ENCODE measurements around the gene DHX29.
"Not testable (repeated sequence)": the region's sequence is repeated elsewhere in the genome, so short reads cannot be mapped to it uniquely, and the experiment has no call there.

Gene DHX29

DNA sequence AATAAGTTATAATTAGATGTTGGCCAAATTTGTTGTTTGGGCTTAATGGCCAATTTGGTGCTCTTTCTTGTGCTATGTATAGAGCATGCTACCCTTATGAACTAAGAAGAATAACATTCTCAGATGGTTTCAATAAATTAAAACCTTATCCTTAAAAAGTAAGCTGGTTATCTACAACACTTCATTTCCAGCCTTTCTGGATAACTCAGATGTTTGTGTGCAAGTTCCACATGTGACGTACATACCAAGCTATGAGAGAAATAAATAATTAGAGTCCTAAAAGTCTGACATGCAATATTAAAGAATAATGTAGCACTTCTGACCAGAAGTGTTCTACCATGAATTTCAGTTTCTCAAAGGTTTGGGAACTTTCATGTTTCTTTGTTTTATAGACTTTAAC lies 12.0 kb upstream of the DHX29 start:
- ChIA-PET POLR2A (no interaction called here), CTCF (interaction anchor here (0.6 to 1.2 kb wide), 2 partner anchors 8 to 373 kb away, joined by 3 to 6 read pairs; no protein-coding TSS in a partner anchor)
- no peak overlapping the region for H3K4me3 ChIP-seq (ENCODE audit: low read depth, low read length)
- no peak for DNase-seq (ENCODE audit: low read depth, low spot score)
- TF ChIP-seq, protein P1, sequence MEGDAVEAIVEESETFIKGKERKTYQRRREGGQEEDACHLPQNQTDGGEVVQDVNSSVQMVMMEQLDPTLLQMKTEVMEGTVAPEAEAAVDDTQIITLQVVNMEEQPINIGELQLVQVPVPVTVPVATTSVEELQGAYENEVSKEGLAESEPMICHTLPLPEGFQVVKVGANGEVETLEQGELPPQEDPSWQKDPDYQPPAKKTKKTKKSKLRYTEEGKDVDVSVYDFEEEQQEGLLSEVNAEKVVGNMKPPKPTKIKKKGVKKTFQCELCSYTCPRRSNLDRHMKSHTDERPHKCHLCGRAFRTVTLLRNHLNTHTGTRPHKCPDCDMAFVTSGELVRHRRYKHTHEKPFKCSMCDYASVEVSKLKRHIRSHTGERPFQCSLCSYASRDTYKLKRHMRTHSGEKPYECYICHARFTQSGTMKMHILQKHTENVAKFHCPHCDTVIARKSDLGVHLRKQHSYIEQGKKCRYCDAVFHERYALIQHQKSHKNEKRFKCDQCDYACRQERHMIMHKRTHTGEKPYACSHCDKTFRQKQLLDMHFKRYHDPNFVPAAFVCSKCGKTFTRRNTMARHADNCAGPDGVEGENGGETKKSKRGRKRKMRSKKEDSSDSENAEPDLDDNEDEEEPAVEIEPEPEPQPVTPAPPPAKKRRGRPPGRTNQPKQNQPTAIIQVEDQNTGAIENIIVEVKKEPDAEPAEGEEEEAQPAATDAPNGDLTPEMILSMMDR (IDR thresholded peaks at IDR 0.05; ENCODE audit: insufficient read depth, low read length, missing control alignments): no peak

- ChIA-PET CTCF (interaction anchor here (1.2 kb wide), 1 partner anchor 374 kb away, joined by 4 read pairs; no protein-coding TSS in a partner anchor), POLR2A (interaction anchor here (0.7 kb wide), 1 partner anchor 693 kb away, joined by 3 read pairs; no protein-coding TSS in a partner anchor)
- not testable (repeated sequence) for H3K4me3 ChIP-seq (ENCODE audit: low read depth, low read length); DNase-seq (ENCODE audit: low read depth, low spot score)
Measured at GRCh38 chr5:55318237-55318636, 10.7 kb upstream of the DHX29 start.

DNA sequence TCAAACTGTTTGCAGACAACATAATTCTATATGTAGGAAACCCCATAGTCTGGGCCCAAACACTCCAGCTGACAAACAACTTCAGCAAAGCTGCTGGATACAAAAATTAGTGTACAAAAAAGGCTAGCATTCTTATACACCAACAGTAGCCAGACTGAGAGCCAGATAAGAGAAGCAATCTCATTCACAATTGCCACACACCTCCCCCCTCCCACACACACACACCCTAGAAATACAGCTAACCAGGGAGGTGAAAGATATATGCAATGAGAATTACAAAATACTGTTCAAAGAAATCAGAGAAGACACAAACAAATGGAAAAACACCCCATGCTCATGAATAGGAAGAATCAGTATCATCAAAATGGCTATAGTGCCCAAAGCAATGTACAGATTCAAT lies 9.3 kb upstream of the DHX29 start:
- TF ChIP-seq, protein P1 (IDR thresholded peaks at IDR 0.05; ENCODE audit: insufficient read depth, low read length, missing control alignments): no peak
- DNase-seq (ENCODE audit: low read depth, low spot score): no peak
- no peak overlapping the region for H3K4me3 ChIP-seq (ENCODE audit: low read depth, low read length)
- ChIA-PET POLR2A (no interaction called here), CTCF (interaction anchor here (1.1 kb wide), 1 partner anchor 9 kb away, joined by 5 read pairs; no protein-coding TSS in a partner anchor)

DNA sequence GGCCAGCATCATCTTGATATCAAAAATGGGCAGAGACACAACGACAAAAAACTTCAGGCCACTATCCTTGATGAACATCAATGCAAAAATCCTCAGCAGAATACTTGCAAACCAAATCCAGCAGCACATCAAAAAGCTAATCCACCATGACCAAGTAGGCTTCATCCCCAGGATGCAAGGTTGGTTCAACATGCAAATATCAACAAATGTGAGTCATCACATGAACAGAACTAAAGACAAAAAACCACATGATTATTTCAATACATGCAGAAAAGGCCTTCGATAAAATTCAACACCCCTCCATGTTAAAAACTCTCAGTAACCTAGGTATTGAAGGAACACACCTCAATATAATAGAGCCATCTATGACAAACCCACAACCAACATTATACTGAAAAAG lies 8.8 kb upstream of the DHX29 start:
- CTCF ChIA-PET: interaction anchor here (1.1 kb wide), 1 partner anchor 9 kb away, joined by 5 read pairs; no protein-coding TSS in a partner anchor
- POLR2A ChIA-PET: no interaction called here
- no peak for DNase-seq (ENCODE audit: low read depth, low spot score)
- TF ChIP-seq, protein P1 (IDR thresholded peaks at IDR 0.05; ENCODE audit: insufficient read depth, low read length, missing control alignments): no peak
- no peak overlapping the region for H3K4me3 ChIP-seq (ENCODE audit: low read depth, low read length)

GRCh38 chr5:55313870-55314617 lies 6.5 kb upstream of the DHX29 start:
- CTCF ChIA-PET: no interaction called here
- POLR2A ChIA-PET: no interaction called here
- no peak overlapping the region for H3K4me3 ChIP-seq (ENCODE audit: low read depth, low read length)
- TF ChIP-seq, protein P1 (IDR thresholded peaks at IDR 0.05; ENCODE audit: insufficient read depth, low read length, missing control alignments): no peak
- no peak for DNase-seq (ENCODE audit: low read depth, low spot score)

- TF ChIP-seq, protein P1 (IDR thresholded peaks at IDR 0.05; ENCODE audit: insufficient read depth, low read length, missing control alignments): no peak
- DNase-seq (ENCODE audit: low read depth, low spot score): no peak
- H3K4me3 ChIP-seq (ENCODE audit: low read depth, low read length): peak overlapping the region; percentile 86
- CTCF ChIA-PET: interaction anchor here (1.8 kb wide), 1 partner anchor 82 kb away, joined by 6 read pairs; no protein-coding TSS in a partner anchor
- POLR2A ChIA-PET: interaction anchor here (0.6 to 1.1 kb wide), 2 partner anchors 24 to 1522 kb away, joined by 3 to 4 read pairs; no protein-coding TSS in a partner anchor
Measured at GRCh38 chr5:55308254-55308836, 851 bp upstream of the DHX29 start.

Data from AG04449 (cell line).